ENCODE results near the gene FHL2.

DNA sequence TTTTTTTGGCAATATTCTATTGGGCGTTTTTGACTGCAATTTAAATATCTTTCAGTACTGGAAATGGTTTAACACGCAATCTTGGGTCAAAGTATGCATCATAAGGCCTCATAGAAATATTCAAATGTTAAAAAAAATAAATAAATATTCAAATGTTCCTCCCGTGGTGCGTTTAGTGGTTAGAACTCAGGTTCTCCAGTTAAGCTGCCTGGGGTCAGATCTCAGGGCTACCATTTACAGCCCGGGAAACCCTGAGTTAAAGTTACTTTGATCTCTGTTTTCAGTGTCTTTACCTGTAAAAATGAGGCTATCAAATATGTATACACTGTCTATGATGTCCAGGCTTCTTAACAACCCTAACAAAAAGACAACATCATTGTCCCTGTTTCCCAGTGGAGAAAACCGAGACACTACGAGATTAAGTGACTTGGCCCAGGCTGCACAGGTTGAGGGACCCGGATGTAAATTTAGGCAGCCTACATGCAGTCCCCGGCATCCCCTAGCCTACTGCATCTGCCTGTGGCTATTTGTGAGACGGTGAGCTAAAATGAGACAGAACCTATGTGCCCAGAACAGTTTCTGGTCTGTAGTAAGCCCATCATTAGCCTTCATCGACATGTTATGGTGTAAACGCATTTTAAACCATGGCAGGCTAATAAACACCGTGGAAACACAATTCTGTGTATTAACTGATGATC is 1.7 kb downstream of the FHL2 start:
- TF ChIP-seq ZNF384 (IDR thresholded peaks at IDR 0.05), result no peak
- TF ChIP-seq SP1 (IDR thresholded peaks at IDR 0.05), result no peak
- TF ChIP-seq SUZ12 (IDR thresholded peaks at IDR 0.05), result no peak
- no peak for TF ChIP-seq ARNT (IDR thresholded peaks at IDR 0.05)
- TF ChIP-seq FOXK2 (IDR thresholded peaks at IDR 0.05), result no peak
- TF ChIP-seq FOXA1 (IDR thresholded peaks at IDR 0.05), result no peak
- TF ChIP-seq HDGF (IDR thresholded peaks at IDR 0.05; ENCODE audit: borderline replicate concordance), result no peak
- TF ChIP-seq BHLHE40 (IDR thresholded peaks at IDR 0.05; ENCODE audit: borderline replicate concordance), result no peak
- no peak for TF ChIP-seq TARDBP (IDR thresholded peaks at IDR 0.05)
- TF ChIP-seq LEF1 (IDR thresholded peaks at IDR 0.05; ENCODE audit: borderline replicate concordance), result no peak
- TF ChIP-seq ELF4 (IDR thresholded peaks at IDR 0.05), result no peak
- TF ChIP-seq NFRKB (IDR thresholded peaks at IDR 0.05), result no peak
- TF ChIP-seq CTBP1 (IDR thresholded peaks at IDR 0.05; ENCODE audit: borderline replicate concordance), result no peak
- TF ChIP-seq FOXM1 (IDR thresholded peaks at IDR 0.05; ENCODE audit: borderline replicate concordance), result no peak
